ENCODE measurements around the gene PTPRR. TPM values are rescaled to one million over a fixed set of nuclear protein-coding genes. Genes with fewer than 3 reads are reported as not detected.

Gene PTPRR
- total RNA-seq, 2 experiments from 2014 or later, result not detected

- H3K9me3 Mint-ChIP-seq, result no peaks in the 10 kb centered on the region
- DNase-seq (peak in 3 of 14 experiments; percentile 39 to 40 (median 40)), ATAC-seq (ENCODE audit: poor library complexity) (peak; percentile 68)
- H3K4me1 Mint-ChIP-seq (ENCODE audit: low read depth), result no peaks in the 10 kb centered on the region
- Histone ChIP-seq H3K27ac (ENCODE audit: low read depth in 1 of 2, low read length in 2 of 2) (no peak overlapping the region), H3K27me3 (ENCODE audit: control insufficient read depth in 1 of 2, insufficient read depth in 2 of 2, low read length in 2 of 2) (no peaks in the 10 kb centered on the region), H3K4me3 (ENCODE audit: low read length) (no peak overlapping the region), H3K36me3 (ENCODE audit: insufficient read depth, low read length) (no peaks in the 10 kb centered on the region), H3K9me3 (ENCODE audit: control insufficient read depth in 1 of 2, insufficient read depth in 1 of 2, low read length in 2 of 2) (no peaks in the 10 kb centered on the region), H3K4me1 (ENCODE audit: insufficient read depth, low read length) (no peaks in the 10 kb centered on the region)
- no peak overlapping the region for H3K4me3 Mint-ChIP-seq
- H3K36me3 Mint-ChIP-seq (ENCODE audit: low read depth), result no peaks in the 10 kb centered on the region
- ChIA-PET POLR2A (interaction anchor here (0.8 kb wide), 1 partner anchor 867 kb away, joined by 3 read pairs; no protein-coding TSS in a partner anchor), CTCF (interaction anchor here (0.6 to 0.7 kb wide), 4 partner anchors 11 to 994 kb away, joined by 3 to 6 read pairs (median 3); no protein-coding TSS in a partner anchor)
- no peak overlapping the region for H3K27ac Mint-ChIP-seq
- H3K27me3 Mint-ChIP-seq, result peaks cover 10% of the 10 kb centered on the region
- intact Hi-C loops (cut with DNase I, micrococcal nuclease), result loop anchor here (5.0 kb wide), 2 partner anchors 831 to 1014 kb away; no protein-coding TSS in a partner anchor
- peak; percentile 56 for TF ChIP-seq CTCF (IDR thresholded peaks at IDR 0.05)
Measured at GRCh38 chr12:70733385-70733784, 187.2 kb downstream of the PTPRR start.

- Mint-ChIP-seq H3K27me3 (peaks cover 5% of the 10 kb centered on the region), H3K27ac (no peak overlapping the region), H3K9me3 (no peaks in the 10 kb centered on the region), H3K4me3 (no peak overlapping the region), H3K36me3 (ENCODE audit: low read depth) (no peaks in the 10 kb centered on the region), H3K4me1 (ENCODE audit: low read depth) (no peaks in the 10 kb centered on the region)
- intact Hi-C loops (cut with DNase I, micrococcal nuclease), result loop anchor here (5.0 kb wide), 2 partner anchors 830 to 1015 kb away; no protein-coding TSS in a partner anchor
- ATAC-seq (ENCODE audit: poor library complexity), result no peak
- no peaks in the 10 kb centered on the region for H3K27me3 ChIP-seq (ENCODE audit: control insufficient read depth in 1 of 2, insufficient read depth in 2 of 2, low read length in 2 of 2)
- H3K9me3 ChIP-seq (ENCODE audit: control insufficient read depth in 1 of 2, insufficient read depth in 1 of 2, low read length in 2 of 2), result no peaks in the 10 kb centered on the region
- TF ChIP-seq CTCF (IDR thresholded peaks at IDR 0.05), result no peak
- ChIA-PET POLR2A (no interaction called here), CTCF (no interaction called here)
- H3K4me1 ChIP-seq (ENCODE audit: insufficient read depth, low read length), result no peaks in the 10 kb centered on the region
- no peak for DNase-seq
- no peak overlapping the region for H3K4me3 ChIP-seq (ENCODE audit: low read length)
- H3K36me3 ChIP-seq (ENCODE audit: insufficient read depth, low read length), result no peaks in the 10 kb centered on the region
- H3K27ac ChIP-seq (ENCODE audit: low read depth in 1 of 2, low read length in 2 of 2), result no peak overlapping the region
Measured at GRCh38 chr12:70732287-70732686, 188.3 kb downstream of the PTPRR start.

GRCh38 chr12:70730675-70731180 lies 189.8 kb downstream of the PTPRR start:
- Histone ChIP-seq H3K36me3 (ENCODE audit: insufficient read depth, low read length) (no peaks in the 10 kb centered on the region), H3K27me3 (ENCODE audit: control insufficient read depth in 1 of 2, insufficient read depth in 2 of 2, low read length in 2 of 2) (no peaks in the 10 kb centered on the region), H3K27ac (ENCODE audit: low read depth in 1 of 2, low read length in 2 of 2) (no peak overlapping the region), H3K4me3 (ENCODE audit: low read length) (no peak overlapping the region), H3K4me1 (ENCODE audit: insufficient read depth, low read length) (no peaks in the 10 kb centered on the region), H3K9me3 (ENCODE audit: control insufficient read depth in 1 of 2, insufficient read depth in 1 of 2, low read length in 2 of 2) (no peaks in the 10 kb centered on the region)
- H3K4me3 Mint-ChIP-seq, result no peak overlapping the region
- no peak for TF ChIP-seq CTCF (IDR thresholded peaks at IDR 0.05)
- H3K36me3 Mint-ChIP-seq (ENCODE audit: low read depth), result no peaks in the 10 kb centered on the region
- DNase-seq, result no peak
- H3K27ac Mint-ChIP-seq, result no peak overlapping the region
- peaks cover 5% of the 10 kb centered on the region for H3K27me3 Mint-ChIP-seq
- no peaks in the 10 kb centered on the region for H3K9me3 Mint-ChIP-seq
- POLR2A ChIA-PET, result no interaction called here
- CTCF ChIA-PET, result no interaction called here
- H3K4me1 Mint-ChIP-seq (ENCODE audit: low read depth), result no peaks in the 10 kb centered on the region
- no peak for ATAC-seq (ENCODE audit: poor library complexity)
- intact Hi-C loops (cut with DNase I, micrococcal nuclease), result loop anchor here (1.0 to 5.0 kb wide), 7 partner anchors 140 to 1017 kb away; no protein-coding TSS in a partner anchor
